Neural crest cell (in vitro differentiated cells): Measurements from ENCODE around the gene DLGAP4. TPM values are rescaled to one million over a fixed set of nuclear protein-coding genes. Genes with fewer than 3 reads are reported as not detected.

Source experiments
- DNase-seq: peaks from one replicate; pipeline ENCODE4 v3.0.0; 2021; ENCODE audit warnings: low read depth, mixed read lengths, low spot score
- H3K27ac Mint-ChIP-seq: one replicate; pipeline ENCODE4 v1.8.0; 2021; ENCODE audit warnings: mild to moderate bottlenecking, mixed read lengths; ENCODE audit not compliant: unreplicated experiment
- H3K27me3 Mint-ChIP-seq: 2 replicates; pipeline ENCODE4 v1.8.0; 2021; ENCODE audit warnings: low read depth, mild to moderate bottlenecking, mixed read lengths
- H3K36me3 Mint-ChIP-seq: 2 replicates; pipeline ENCODE4 v1.8.0; 2021; ENCODE audit warnings: low read depth, mild to moderate bottlenecking, mixed read lengths
- H3K4me1 Mint-ChIP-seq: 2 replicates; pipeline ENCODE4 v1.8.0; 2021; ENCODE audit warnings: mixed read lengths
- H3K4me3 Mint-ChIP-seq: one replicate; pipeline ENCODE4 v1.8.0; 2021; ENCODE audit warnings: mild to moderate bottlenecking, mixed read lengths
- H3K9me3 Mint-ChIP-seq: 2 replicates; pipeline ENCODE4 v1.8.0; 2021; ENCODE audit warnings: mixed read lengths
- CTCF ChIP-seq: fragments of 200-600 bp; sonication (generic); conservative IDR thresholded peaks from 2 replicates; pipeline ENCODE4 v1.5.0; 2021; ENCODE audit warnings: antibody characterized with exemption, mild to moderate bottlenecking
- total RNA-seq: library from RNA; stranded (reverse); gene quantifications from 2 replicates; pipeline ENCODE4 v1.2.1, GENCODE V29; 2021

DLGAP4 gene
- total RNA-seq, 1 donor from 2014 or later, result 95.6 TPM

GRCh38 chr20:36362261-36362660 is 56.1 kb downstream of the DLGAP4 start:
- Mint-ChIP-seq H3K36me3 (no peaks in the 10 kb centered on the region), H3K27ac (no peak overlapping the region), H3K4me1 (peaks cover 8% of the 10 kb centered on the region), H3K9me3 (no peaks in the 10 kb centered on the region), H3K27me3 (peaks cover 8% of the 10 kb centered on the region), H3K4me3 (no peak overlapping the region)
- no peak for DNase-seq
- no peak for TF ChIP-seq CTCF

GRCh38 chr20:36362978-36363713 is 57.0 kb downstream of the DLGAP4 start:
- Mint-ChIP-seq H3K27ac (no peak overlapping the region), H3K4me1 (peaks cover 8% of the 10 kb centered on the region), H3K27me3 (peaks cover 8% of the 10 kb centered on the region), H3K36me3 (no peaks in the 10 kb centered on the region), H3K9me3 (no peaks in the 10 kb centered on the region), H3K4me3 (no peak overlapping the region)
- no peak for TF ChIP-seq CTCF
- DNase-seq, result no peak

GRCh38 chr20:36364506-36364905 is 58.4 kb downstream of the DLGAP4 start:
- TF ChIP-seq CTCF, result no peak
- Mint-ChIP-seq H3K4me1 (peaks cover 8% of the 10 kb centered on the region), H3K9me3 (no peaks in the 10 kb centered on the region), H3K27me3 (peaks cover 8% of the 10 kb centered on the region), H3K27ac (no peak overlapping the region), H3K36me3 (no peaks in the 10 kb centered on the region), H3K4me3 (no peak overlapping the region)
- no peak for DNase-seq

- Mint-ChIP-seq H3K27me3 (peaks cover 13% of the 10 kb centered on the region), H3K4me1 (no peaks in the 10 kb centered on the region), H3K36me3 (no peaks in the 10 kb centered on the region), H3K4me3 (no peak overlapping the region), H3K27ac (no peak overlapping the region), H3K9me3 (no peaks in the 10 kb centered on the region)
- DNase-seq, result no peak
- no peak for TF ChIP-seq CTCF
Measured at GRCh38 chr20:36366623-36367369, 60.7 kb downstream of the DLGAP4 start.

GRCh38 chr20:36367370-36367745 is 61.2 kb downstream of the DLGAP4 start:
- Mint-ChIP-seq H3K9me3 (no peaks in the 10 kb centered on the region), H3K36me3 (no peaks in the 10 kb centered on the region), H3K4me3 (no peak overlapping the region), H3K27me3 (peaks cover 11% of the 10 kb centered on the region), H3K4me1 (no peaks in the 10 kb centered on the region), H3K27ac (no peak overlapping the region)
- no peak for DNase-seq
- no peak for TF ChIP-seq CTCF
